SHP77 treated with DMSO at 0.1 percent for 48 hours (cell line): ENCODE data around the gene ZFP36L1.

Source experiments
- DNase-seq: peaks from one replicate; lab custom pipeline; 2025; lab: John Stamatoyannopoulos, UW

ZFP36L1 gene

GRCh38 chr14:68738559-68738958 lies 54.3 kb downstream of the ZFP36L1 start:
- no peak for DNase-seq
